Measurements from ENCODE around the gene FRMD5.
A peak's percentile ranks its signal among the peaks of the same experiment; 100 is the strongest.
"Not testable (repeated sequence)": the region's sequence is repeated elsewhere in the genome, so short reads cannot be mapped to it uniquely, and the experiment has no call there.

Gene FRMD5

DNA sequence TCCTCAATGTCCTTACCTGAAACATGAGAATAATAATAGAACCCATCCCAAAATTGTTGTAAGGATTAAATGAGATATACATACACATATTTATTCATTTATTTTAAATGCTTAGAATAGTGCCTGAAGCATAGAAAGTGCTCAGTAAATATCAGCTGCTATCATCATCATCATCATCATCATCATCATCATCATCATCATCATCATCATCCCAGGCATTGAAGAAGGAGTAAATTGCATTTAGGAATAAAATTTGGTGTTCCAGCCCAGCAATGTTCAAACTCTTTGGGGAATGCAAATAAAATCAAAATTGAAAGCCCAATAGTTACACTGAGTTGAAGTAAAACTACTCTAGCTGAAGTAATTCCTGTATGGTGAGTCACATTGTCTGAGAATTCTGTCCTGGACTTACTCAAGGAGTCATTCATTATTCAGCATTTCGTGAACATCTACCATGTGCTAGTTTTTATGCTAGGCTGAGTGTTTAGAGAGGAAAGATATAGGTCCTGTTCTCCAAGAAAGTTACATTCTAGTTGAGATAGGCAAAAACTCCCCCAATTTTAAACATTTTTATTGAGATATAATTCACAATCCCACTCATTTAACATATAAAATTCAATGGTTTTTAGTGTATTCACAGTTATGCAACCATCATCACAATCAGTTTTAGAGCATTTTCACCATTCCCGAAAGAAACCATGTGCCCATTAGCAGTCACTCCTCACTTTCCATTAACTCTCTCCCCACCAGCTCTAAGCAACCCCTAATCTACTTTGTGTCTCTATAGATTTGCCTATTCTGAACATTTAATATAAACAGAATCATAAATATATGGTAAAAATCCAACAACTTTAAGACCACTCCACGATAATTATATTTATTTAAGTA lies 107.2 kb downstream of the FRMD5 start:
- DNase-seq = no peak

GRCh38 chr15:44084770-44085169 lies 110.3 kb downstream of the FRMD5 start:
- DNase-seq = no peak

DNA sequence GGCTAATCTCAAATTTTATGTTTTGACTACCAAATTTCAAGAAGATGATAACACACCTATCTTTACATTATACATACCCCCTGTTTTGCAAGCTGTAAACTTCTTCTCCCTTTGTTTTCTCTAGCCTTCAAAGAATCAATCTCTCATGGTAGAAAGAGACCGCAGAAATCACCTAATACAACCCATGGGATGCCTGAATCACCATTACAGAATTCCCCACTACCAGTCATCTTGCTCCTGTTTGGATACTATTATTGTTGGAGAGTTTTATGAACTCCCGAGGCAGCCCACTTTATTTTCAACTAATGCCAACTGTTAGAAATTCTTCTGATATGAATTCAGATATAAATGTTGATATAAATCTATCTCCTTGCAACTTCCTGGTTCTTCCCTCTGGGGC lies 110.9 kb downstream of the FRMD5 start:
- DNase-seq = no peak

DNA sequence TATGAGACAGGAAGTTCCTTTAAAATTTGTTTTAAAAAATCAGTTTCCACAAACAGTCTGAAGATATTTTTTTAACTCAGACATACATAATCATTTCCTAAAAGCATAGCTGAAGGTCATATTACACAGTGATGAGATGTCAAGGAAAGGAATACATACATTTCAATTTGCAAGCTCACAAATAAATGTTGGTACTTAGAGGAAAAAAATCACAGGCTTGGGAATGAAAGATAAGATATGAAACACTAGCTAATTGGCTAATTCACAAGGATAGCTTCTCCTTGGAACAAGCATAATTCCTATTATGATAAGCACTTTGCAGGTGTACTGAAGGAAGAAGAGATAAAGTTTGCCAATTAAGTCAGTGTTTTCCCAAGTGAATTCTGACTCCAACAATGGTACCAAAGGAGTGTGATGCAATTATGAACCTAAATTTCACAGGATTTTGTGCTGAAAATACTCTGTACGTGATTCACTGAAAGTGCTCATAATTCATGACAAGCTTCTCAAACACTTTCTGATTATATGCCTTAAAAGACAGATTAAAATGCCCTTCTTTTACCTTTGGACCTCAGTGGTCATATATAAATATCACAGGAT lies 112.4 kb downstream of the FRMD5 start:
- DNase-seq = no peak

DNA sequence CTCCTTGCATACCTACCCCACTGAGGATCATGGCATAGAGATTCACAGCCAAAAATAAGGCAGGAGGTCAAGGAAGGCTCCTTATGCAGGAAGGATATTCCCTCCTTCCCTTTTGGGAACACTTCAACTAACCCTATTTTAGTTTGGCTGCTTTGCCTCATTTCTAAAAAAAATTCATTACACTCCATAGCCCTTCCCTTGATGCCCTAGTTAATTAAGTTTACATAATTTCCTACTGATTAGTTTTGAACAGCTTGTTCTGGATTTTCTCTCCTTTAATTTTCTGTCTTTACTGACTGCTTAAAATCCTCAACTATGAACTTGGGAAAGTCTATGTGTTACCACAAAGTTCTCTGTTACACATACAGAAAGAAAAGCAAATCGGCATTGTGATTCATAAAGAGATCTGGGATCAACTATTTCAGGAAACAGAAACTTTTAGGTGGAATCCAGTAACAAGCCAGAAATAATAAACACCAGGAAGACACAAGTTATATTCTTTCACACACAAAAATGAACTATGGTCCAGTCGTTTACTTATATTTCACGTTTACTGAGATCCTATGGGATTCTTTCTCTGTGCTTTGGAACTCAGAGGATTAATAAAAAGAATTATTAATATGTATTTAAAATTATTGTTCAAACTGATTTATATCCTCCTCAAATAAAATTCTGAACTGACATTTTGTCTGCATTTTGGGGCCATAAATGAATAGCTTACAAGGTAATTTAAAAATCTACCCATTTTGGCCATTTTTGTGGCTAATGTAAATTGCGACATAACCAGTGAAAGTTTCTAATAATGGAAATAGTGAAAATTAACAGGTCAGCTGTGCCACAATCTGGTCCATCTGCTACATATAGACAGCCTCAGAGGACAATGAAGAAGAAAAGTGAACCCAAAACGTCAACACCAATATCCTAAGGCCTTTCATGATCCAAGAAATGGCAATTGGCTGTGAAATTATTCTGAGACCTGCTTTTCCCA lies 113.8 kb downstream of the FRMD5 start:
- DNase-seq = no peak

DNA sequence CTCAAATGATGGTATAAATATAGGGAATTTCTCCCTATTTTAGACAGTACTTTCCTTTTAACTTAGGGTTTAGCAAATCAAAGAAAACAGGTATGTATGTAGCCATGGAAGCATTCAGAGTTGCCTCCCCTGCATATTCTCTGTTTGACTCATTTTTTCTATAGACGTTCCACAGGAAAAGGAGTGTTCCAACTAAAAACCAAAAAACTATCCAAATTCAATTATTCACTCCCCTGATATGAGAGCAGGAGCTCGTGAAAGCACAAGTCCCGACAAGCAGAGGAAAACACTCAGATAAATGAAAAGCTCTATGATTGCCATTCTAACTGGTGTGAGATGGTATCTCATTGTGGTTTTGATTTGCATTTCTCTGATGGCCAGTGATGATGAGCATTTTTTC lies 119.5 kb downstream of the FRMD5 start:
- DNase-seq = no peak

DNA sequence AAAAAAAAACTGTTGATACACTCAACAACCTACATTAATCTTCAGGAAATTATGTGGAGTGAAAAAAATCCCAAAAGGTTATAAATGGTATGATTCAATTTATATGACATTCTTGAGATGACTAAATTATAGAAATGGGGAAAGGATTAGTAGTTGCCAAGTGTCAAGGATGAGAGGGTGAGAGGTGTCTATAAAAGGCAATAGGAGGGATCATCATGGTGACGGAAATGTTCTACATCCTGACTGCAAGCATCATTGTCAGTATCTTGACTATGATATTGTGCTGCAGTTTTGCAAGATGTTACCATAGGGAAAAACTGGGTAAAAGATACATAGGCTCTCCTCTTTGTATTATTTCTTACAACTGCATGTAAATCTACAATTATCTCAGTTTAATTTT lies 125.6 kb downstream of the FRMD5 start:
- no peak for DNase-seq

GRCh38 chr15:44068347-44068746 lies 126.7 kb downstream of the FRMD5 start:
- DNase-seq = no peak

DNA sequence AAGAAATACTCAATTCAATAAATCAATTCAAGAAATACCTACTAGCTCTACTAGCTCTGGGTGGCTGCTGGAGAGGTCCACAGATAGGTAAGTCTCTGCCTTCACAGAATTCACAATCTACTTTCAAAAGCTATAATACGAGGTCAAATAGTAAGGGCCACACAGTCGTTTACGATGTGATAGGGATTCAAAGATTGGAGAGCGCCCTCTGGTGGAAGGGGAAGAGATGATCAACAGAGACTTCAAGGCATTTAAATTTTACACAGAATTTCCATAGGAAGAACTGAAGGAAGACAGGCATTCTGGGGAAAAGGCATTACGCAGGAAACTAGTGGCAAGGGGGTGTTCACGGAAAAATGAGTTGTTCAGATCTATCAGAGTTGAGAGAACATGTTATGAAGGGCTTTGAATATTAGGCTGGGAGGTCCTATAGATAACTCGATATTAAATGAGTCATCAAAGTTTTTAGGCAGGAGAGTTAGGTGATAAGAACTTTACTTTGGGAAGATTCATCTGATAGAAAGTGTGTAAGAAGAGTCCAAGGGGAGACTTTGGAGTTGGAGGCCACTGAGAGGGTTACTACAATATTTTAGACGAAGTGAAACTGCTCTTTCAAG lies 128.8 kb downstream of the FRMD5 start:
- peak; percentile 12 to 66 for DNase-seq

DNA sequence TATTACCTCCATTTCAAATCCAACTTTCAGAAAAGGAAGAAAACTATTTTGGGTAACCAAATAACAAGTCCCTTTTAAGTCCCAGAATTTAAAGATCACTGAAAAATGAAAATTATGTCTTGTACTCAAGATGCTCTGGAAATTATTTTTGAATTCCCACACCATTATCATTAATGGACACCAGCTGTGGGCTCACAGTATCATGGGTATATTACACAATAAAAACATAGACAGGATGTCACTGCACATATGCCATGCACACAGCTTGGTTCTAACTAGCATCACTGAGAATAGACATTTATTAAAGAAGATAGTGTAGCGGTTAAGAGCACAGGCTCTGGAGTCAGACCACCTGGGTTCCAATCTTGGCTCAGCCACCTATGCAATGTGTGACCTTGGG lies 130.4 kb downstream of the FRMD5 start:
- no peak for DNase-seq

- DNase-seq = no peak
These were observed 136.9 kb downstream of the FRMD5 start for GRCh38 chr15:44058126-44058525.

DNA sequence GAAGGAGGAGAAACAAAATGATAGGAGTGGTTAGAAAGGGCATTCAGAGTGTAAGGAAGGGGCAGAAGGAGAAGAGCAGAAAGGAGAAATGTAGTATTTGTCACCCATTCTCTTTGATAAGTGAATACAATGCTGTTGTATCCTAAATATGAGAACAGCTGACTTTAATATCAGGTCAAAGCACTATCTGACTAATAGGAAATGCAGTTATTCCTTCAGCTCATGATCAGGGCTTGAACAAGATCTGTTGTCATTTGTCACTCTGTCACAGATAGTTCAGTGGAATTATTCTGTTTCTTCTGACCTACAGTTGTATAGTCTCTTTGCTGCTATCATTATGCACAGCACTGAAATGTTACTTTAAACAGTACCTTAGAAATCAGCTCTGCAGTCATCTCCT lies 149.4 kb downstream of the FRMD5 start:
- no peak for DNase-seq

DNA sequence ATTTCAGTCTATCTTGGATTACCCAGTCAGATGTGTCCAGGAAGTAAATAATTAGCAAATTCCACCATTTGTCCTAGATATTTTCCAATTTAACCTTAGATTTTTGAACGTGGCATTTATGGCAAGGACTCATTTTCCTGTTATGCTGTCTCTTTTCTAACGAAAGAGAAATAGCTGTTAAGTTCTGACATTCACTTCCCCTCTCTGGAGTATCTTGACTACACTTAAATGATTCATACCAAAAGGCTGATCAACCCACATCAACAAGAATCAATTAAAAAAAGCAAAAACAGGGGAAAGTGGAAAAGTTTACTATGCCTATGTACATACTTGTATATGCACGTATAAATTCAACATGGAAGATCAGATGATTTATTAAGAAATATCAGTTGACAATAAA lies 149.9 kb downstream of the FRMD5 start:
- DNase-seq = no peak

DNA sequence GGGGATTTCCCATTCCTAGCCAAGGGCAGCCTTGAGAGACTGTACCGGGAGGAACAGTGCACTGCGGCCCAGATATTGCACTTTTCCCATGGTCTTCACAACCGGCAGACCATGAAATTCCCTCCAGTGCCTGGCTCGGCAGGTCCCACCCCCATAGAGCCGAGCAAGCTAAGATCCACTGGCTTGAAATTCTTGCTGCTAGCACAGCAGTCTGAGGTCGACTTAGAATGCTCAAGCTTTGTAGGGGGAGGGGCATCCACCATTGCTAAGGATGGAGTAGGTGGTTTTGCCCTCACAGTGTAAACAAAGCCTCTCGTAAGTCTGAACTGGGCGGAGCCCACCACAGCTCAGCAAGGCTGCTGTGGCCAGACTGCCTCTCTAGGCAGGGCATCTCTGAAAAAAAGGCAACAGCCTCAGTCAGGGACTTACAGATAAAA lies 156.3 kb downstream of the FRMD5 start:
- DNase-seq = no peak

DNA sequence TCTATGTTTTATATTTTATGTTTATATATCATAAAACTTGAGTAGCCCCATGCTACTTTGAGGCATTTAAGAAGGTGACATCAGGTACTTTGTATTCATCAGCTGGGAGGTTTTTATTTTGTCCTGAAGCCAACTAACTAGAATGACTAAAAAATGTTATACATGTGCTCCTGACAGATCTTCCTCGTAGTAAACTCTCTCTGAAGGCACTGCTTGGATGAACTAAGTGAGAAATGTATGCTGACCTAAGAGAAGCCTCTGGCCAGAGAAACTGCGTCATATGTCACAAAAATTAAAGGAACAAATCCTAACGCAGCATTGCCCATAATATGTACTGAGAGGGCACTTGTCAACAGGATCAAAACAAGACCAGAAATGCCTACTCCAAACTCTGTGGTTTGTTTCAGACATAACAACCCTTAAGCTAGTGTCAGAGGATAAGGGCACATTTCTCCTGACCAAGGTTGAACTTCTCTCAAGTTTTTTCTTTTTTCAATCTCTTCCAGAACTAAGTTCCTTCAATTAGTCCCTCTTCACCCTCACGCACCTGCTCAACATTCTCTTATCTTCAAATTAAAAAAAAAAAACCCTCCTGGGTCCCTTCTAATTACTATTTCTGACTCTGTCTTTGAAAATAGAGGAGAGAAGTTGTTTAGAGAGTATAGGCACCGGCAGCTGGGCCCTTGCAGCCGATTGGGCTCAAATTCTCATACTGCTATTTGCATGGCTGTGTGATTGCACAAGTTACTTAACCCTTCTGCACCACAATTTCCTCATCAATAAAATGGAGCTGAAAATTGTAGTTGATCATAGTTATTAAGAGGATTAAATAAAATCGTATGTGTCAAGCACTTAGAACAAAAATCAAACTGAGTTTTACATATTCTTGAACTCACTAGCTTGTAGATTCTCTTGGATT lies 159.0 kb downstream of the FRMD5 start:
- DNase-seq = no peak

DNA sequence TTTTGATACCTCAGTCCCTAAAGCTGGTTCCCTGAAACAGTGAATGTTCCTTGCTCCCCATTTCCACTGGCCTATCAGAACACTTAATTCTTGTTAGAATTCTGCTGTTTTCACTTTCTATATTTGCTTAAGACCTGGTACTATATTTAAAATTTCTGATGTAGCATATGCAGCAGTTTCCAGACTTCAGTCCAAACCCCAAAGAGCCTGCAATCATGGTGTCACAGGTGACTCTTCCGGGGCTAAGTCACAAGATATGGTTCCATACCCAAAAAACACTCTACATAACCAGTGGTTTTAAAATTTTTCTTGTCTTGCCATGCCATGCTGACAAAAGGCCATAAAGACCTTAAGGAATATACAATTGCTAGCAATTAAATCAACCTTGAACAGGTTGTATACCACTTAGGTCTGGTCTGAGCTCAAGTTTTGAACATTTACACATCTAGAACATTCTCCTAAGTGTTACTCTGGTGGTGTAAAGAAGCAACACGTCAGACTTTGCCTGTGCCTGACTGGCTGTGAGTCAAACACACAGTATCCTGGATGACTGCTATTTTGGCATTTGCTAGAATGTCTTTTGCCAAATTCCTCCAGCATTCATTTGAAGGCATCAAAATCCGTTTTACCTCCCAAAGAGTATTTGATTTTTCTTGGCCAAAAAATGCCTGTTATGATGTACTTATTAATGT lies 160.0 kb downstream of the FRMD5 start:
- DNase-seq = no peak

DNA sequence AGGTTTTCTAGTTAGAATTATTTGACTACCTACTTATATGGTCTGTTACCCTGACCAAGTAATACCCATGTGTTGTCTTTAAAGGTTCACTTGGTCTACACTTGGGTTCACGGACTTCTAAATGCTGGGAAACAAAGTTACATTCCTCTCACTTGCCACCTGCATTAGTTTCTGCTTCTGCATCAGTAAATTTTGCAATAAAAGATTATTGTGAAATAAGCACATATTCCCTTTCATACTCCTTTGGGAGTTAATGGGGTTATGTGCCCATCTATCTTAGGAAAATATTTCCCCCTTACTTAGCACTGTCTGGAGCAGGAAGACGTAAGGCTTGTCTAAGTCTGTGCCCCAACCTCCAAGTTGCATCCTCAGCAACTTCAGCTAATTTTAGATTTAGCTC lies 160.7 kb downstream of the FRMD5 start:
- DNase-seq = no peak

DNA sequence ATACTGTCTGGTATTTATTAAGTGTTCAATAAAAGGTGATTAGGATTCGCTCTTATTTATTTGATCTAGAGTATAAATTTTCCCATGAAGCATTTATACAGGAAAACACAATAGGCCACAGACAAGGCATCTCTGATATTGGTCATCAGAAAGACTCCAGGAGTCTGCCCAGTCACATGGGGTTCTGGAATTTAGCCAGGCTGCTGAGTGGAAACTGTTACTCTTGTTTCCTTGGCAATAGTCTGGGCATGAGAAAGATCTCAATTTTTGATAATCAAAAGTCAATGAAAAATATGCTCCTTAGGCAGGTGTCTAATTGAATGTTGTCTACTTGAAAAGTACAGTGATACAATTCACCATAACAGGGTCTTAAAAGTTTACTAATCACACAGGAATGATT lies 161.2 kb downstream of the FRMD5 start:
- no peak for DNase-seq

DNA sequence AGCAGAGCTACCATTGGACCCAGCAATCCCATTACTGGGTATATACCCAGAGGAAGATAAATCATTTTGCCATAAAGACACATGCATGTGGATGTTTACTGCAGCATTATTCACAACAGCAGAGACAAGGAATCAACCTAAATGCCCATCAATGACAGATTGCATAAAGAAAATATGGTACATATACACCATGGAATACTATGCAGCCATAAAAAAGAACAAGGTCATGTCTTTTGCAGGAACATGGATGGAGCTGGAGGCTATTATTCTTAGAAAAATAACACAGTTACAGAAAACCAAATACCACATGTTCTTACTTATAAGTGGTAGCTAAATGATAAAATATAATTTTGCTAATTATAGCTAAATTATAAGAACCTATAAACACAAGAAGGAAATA lies 162.3 kb downstream of the FRMD5 start:
- DNase-seq = not testable (repeated sequence)

DNA sequence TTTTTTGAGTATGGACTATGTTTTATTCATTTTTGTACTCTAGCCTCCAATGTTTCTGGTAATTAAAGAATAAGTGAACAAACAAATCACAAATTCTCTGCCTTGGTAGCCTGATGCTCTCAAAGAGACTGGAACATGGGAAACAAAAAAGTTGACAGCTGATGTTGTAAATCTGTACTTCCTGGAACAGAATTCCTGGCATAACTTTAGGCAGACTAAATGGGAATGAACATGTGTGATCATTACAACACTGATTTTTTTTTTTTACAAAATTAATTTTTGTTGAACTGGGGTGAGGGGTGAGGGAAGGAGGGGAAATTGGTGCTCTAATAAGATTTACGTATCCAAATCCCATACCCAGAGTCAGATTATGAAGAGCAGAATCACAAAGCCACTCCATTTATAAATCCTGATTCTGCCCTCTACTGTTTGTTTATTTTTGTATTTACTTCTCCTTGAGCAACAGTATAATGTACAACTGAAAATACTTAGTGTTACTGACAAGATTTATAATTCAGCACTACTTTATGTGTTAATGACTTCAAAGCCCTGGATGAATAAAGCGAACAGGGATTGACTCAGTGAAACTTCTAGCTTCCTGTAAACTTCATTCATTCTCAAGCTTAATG lies 165.0 kb downstream of the FRMD5 start:
- DNase-seq = no peak

DNA sequence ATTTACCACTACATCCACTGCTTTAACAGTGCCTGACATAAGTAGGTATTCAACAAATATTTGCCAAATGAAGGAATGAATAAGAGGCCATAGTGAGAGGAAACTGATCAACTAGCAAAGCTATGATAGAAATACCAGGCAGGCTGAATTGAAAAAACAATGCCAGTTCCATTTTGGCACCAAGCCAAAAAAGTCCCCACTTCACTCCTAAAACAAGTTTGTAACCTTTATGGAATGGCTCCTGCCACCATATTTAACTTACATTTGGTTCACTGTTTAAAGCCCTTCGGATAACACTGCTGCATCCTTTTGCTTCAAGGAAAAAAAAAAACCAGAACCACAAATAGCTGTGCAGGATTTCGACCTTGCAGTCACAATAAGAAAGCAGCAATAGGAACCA lies 166.1 kb downstream of the FRMD5 start:
- no peak for DNase-seq

All from bone marrow (tissue), 2 donors.